H1 (cell line): ENCODE measurements around the gene PTPA.

ENCODE experiments used
- BACH1 ChIP-seq: IDR thresholded peaks from 2 replicates; pipeline ENCODE4 v1.6.1; 2012; ENCODE audit warnings: low read length, improper control_type of control experiment
- CREB1 ChIP-seq: IDR thresholded peaks from 2 replicates; pipeline ENCODE4 v1.6.1; 2012; ENCODE audit warnings: inconsistent platforms
- EP300 ChIP-seq, 2 experiments: IDR thresholded peaks; 1 replicate in 1 of 2; 2 replicates in 1 of 2; pipeline ENCODE4 v1.6.1; 2011 to 2012; ENCODE audit warnings: low read depth in 2 of 2, low read length in 2 of 2, mild to moderate bottlenecking in 2 of 2, borderline replicate concordance in 1 of 2, inconsistent platforms in 1 of 2, moderate library complexity in 1 of 2
- EZH2 ChIP-seq: fragments of 200-600 bp; sonication (generic); IDR thresholded peaks from 2 replicates; pipeline ENCODE4 v1.7.1; 2012; ENCODE audit warnings: low read depth, mild to moderate bottlenecking, moderate library complexity, low read length, inconsistent platforms; ENCODE audit not compliant: severe bottlenecking
- GABPA ChIP-seq: IDR thresholded peaks from 2 replicates; pipeline ENCODE4 v1.6.1; 2011; ENCODE audit warnings: mild to moderate bottlenecking, low read length, moderate library complexity, borderline replicate concordance; ENCODE audit not compliant: insufficient read depth
- POLR2A ChIP-seq, 2 experiments: IDR thresholded peaks; 1 replicate in 1 of 2; 2 replicates in 1 of 2; pipeline ENCODE4 v1.6.1; 2011; ENCODE audit warnings: low read depth in 2 of 2, low read length in 2 of 2, mild to moderate bottlenecking in 2 of 2; ENCODE audit errors: control extremely low read depth in 1 of 2
- POLR2AphosphoS5 ChIP-seq: IDR thresholded peaks from 2 replicates; pipeline ENCODE4 v1.6.1; 2011; ENCODE audit warnings: low read depth, low read length
- RFX5 ChIP-seq: IDR thresholded peaks from 2 replicates; pipeline ENCODE4 v1.6.1; 2011; ENCODE audit warnings: low read depth, low read length, improper control_type of control experiment, borderline replicate concordance
- SAP30 ChIP-seq: fragments of 300-600 bp; sonication (generic); IDR thresholded peaks from 2 replicates; pipeline ENCODE4 v1.7.1; 2012; ENCODE audit warnings: low read length, moderate library complexity, mild to moderate bottlenecking, inconsistent platforms; ENCODE audit not compliant: insufficient read depth, insufficient replicate concordance
- SIN3A ChIP-seq, 2 experiments: IDR thresholded peaks in 1 of 2; conservative IDR thresholded peaks in 1 of 2; 2 replicates each; pipeline ENCODE4 v1.6.1; 2011 to 2012; ENCODE audit warnings: low read length in 2 of 2, improper control_type of control experiment in 1 of 2, low read depth in 1 of 2, mild to moderate bottlenecking in 1 of 2
- SP1 ChIP-seq: IDR thresholded peaks from 2 replicates; pipeline ENCODE4 v1.6.1; 2011; ENCODE audit warnings: low read depth, low read length
- SRF ChIP-seq: IDR thresholded peaks from 2 replicates; pipeline ENCODE4 v1.6.1; 2011; ENCODE audit warnings: mild to moderate bottlenecking, low read depth, low read length, moderate library complexity
- ZNF274 ChIP-seq: IDR thresholded peaks from 2 replicates; pipeline ENCODE4 v1.7.0; 2012; ENCODE audit warnings: low read length, borderline replicate concordance; ENCODE audit errors: extremely low read depth
- TF ChIP-seq, protein P1 (sequence below), 3 experiments: IDR thresholded peaks; 1 replicate in 2 of 3; 2 replicates in 1 of 3; pipeline versions ENCODE4 v1.5.1 to v1.6.1; 2011; ENCODE audit warnings: low read length in 3 of 3, mild to moderate bottlenecking in 3 of 3, inconsistent platforms in 2 of 3, low read depth in 1 of 3, moderate library complexity in 1 of 3; ENCODE audit not compliant: insufficient read depth in 1 of 3; ENCODE audit errors: control extremely low read depth in 1 of 3

DNA sequence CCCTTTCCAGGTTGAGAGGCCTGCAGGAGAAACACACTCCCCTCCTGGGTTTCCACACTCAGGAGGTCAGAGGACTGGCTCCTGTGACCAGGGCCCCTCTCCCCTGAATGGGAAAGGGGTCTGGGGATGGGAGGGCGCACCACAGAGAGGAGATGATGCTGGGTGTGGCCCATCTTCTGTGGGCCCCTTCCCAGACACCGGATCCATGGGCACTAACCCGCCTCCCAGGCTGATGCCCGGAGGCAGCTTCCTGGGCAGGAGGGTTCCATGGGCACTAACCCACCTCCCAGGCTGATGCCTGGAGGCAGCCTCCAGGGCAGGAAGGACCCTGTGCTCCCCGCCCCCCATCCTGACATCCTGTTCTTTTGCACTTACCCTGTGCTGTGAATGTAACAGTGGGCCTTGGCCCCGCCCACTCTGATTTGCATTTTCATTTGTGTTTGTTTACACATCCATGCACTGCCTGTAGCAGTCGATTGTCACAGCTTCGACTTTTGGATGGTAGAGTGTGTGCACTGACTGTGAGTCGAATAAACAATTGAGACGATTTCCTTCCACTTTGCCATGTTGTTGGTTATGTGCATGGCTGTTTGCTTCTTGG, 39.6 kb upstream of the PTPA start:
- TF ChIP-seq SIN3A (conservative IDR thresholded peaks at IDR 0.05 in 1 of 2, IDR thresholded peaks at IDR 0.05 in 1 of 2; ENCODE audit: low read depth in 1 of 2, low read length in 2 of 2): no peak; a peak in 1 of 4 replicates
- TF ChIP-seq, protein P1, sequence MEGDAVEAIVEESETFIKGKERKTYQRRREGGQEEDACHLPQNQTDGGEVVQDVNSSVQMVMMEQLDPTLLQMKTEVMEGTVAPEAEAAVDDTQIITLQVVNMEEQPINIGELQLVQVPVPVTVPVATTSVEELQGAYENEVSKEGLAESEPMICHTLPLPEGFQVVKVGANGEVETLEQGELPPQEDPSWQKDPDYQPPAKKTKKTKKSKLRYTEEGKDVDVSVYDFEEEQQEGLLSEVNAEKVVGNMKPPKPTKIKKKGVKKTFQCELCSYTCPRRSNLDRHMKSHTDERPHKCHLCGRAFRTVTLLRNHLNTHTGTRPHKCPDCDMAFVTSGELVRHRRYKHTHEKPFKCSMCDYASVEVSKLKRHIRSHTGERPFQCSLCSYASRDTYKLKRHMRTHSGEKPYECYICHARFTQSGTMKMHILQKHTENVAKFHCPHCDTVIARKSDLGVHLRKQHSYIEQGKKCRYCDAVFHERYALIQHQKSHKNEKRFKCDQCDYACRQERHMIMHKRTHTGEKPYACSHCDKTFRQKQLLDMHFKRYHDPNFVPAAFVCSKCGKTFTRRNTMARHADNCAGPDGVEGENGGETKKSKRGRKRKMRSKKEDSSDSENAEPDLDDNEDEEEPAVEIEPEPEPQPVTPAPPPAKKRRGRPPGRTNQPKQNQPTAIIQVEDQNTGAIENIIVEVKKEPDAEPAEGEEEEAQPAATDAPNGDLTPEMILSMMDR (IDR thresholded peaks at IDR 0.05; ENCODE audit: control extremely low read depth in 1 of 3, insufficient read depth in 1 of 3, low read depth in 1 of 3, low read length in 3 of 3): no peak
- no peak for TF ChIP-seq SRF
- TF ChIP-seq SP1: 0 out of 2 replicates have a peak, but pooled peaks have one; percentile 25
- TF ChIP-seq GABPA: no peak
- no peak for TF ChIP-seq BACH1
- no peak for TF ChIP-seq EZH2
- TF ChIP-seq CREB1: 0 out of 2 replicates have a peak, but pooled peaks have one; percentile 20
- TF ChIP-seq POLR2AphosphoS5: no peak
- no peak for TF ChIP-seq ZNF274
- TF ChIP-seq POLR2A (IDR thresholded peaks at IDR 0.05; ENCODE audit: control extremely low read depth in 1 of 2, low read depth in 2 of 2, low read length in 2 of 2): no peak
- TF ChIP-seq SAP30: peak; percentile 25
- no peak for TF ChIP-seq EP300 (IDR thresholded peaks at IDR 0.05; ENCODE audit: borderline replicate concordance in 1 of 2, low read depth in 2 of 2, low read length in 2 of 2)
- no peak for TF ChIP-seq RFX5
